Activated T-helper 17 cell treated with anti-CD3 and anti-CD28 coated beads, Interleukin-2, amount 50 U/mL, for 72 hours (primary cell): ENCODE measurements around the gene PDIK1L. TPM values are rescaled to one million over a fixed set of nuclear protein-coding genes. Genes with fewer than 3 reads are reported as not detected.

ENCODE experiments used
- ATAC-seq: fragments of 150-1000 bp; cut with Tn5 transposase; replicated peaks from 2 replicates; pipeline ENCODE4 v1.10.0; 2021; ENCODE audit warnings: mild to moderate bottlenecking, moderate library complexity
- H3K27ac Mint-ChIP-seq: one replicate; pipeline ENCODE4 v1.8.0; 2022; ENCODE audit warnings: mixed read lengths
- H3K27me3 Mint-ChIP-seq: one replicate; pipeline ENCODE4 v1.8.0; 2022; ENCODE audit warnings: mixed read lengths
- H3K36me3 Mint-ChIP-seq: one replicate; pipeline ENCODE4 v1.8.0; 2022; ENCODE audit warnings: low read depth, mild to moderate bottlenecking, mixed read lengths
- H3K4me1 Mint-ChIP-seq: one replicate; pipeline ENCODE4 v1.8.0; 2022; ENCODE audit warnings: mixed read lengths
- H3K4me3 Mint-ChIP-seq: one replicate; pipeline ENCODE4 v1.8.0; 2022; ENCODE audit warnings: mild to moderate bottlenecking, mixed read lengths
- H3K9me3 Mint-ChIP-seq: one replicate; pipeline ENCODE4 v1.8.0; 2022; ENCODE audit warnings: mixed read lengths
- total RNA-seq, 2 donors: library from RNA; stranded (reverse); gene quantifications; one replicate each; pipeline ENCODE4 v1.2.3, GENCODE V29; 2022

The PDIK1L gene
- total RNA-seq = 10 to 100 TPM; 11.2 to 12.3 TPM

DNA sequence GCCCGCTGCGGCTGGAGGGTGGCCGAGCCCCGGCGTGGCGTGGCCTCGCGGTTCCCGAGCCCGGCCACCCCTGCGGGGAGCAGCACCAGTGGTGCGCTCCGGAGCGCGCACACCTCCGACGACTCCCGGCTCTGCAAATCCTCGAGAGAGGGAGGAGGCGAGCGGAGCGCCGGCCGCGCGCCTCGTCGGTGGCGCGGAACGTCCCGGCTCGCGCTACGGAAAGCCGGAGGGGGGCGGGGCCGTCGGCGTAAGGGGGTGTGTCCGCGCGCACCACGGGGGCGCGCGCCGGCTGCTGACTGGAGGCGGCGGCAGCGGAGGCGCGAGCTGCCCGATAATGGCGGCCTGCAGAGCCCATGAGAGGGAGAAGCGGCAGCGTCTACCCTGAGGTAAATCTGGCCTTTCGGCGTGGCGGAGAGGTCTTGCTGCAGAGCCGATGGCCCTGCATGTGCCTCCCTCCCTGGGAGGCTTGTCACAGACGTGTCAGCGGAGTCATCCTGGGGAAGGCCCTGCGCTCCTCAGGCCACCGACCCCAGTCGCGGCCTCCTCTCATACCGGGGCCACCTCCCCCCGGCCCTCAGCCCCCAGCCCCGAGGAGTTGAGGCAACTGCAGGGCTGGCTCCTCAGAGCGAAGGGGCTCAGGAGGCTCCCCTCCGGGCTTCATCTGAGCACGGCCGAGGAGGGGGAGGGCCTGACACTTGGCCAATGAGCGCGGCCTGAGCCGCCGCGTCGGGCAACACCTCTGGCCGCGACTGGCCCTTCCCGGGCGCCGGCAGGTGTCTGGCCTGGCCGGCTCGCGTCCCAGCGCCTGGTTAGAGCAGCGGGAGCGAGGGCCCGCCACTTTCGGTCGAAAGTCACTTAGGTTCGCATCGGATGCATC is at the start of gene PDIK1L:
TSS of gene PDIK1L (plus strand) at position 295 of the 877 bp plus-strand sequence. CDS start 2,485 bp downstream, outside the sequence.
- Mint-ChIP-seq H3K4me1 (peaks cover 12% of the 10 kb centered on the region), H3K36me3 (peaks cover 29% of the 10 kb centered on the region), H3K27ac (peak within 1 kb of the TSS; percentile 92), H3K27me3 (no peaks in the 10 kb centered on the region), H3K4me3 (peak within 1 kb of the TSS; percentile 91), H3K9me3 (no peaks in the 10 kb centered on the region)
- peak; percentile 84 for ATAC-seq

- ATAC-seq = no peak
- H3K27ac Mint-ChIP-seq = no peak overlapping the region
- H3K9me3 Mint-ChIP-seq = no peaks in the 10 kb centered on the region
- peaks cover 22% of the 10 kb centered on the region for H3K27me3 Mint-ChIP-seq
- H3K36me3 Mint-ChIP-seq = no peaks in the 10 kb centered on the region
- no peaks in the 10 kb centered on the region for H3K4me1 Mint-ChIP-seq
- H3K4me3 Mint-ChIP-seq = no peak overlapping the region
Observed at GRCh38 chr1:26064553-26064952, 47.1 kb upstream of the PDIK1L start.

GRCh38 chr1:26066160-26066559 is 45.5 kb upstream of the PDIK1L start:
- H3K9me3 Mint-ChIP-seq = no peaks in the 10 kb centered on the region
- ATAC-seq = no peak
- no peak overlapping the region for H3K4me3 Mint-ChIP-seq
- H3K4me1 Mint-ChIP-seq = no peaks in the 10 kb centered on the region
- H3K27ac Mint-ChIP-seq = no peak overlapping the region
- H3K36me3 Mint-ChIP-seq = no peaks in the 10 kb centered on the region
- H3K27me3 Mint-ChIP-seq = peaks cover 16% of the 10 kb centered on the region

DNA sequence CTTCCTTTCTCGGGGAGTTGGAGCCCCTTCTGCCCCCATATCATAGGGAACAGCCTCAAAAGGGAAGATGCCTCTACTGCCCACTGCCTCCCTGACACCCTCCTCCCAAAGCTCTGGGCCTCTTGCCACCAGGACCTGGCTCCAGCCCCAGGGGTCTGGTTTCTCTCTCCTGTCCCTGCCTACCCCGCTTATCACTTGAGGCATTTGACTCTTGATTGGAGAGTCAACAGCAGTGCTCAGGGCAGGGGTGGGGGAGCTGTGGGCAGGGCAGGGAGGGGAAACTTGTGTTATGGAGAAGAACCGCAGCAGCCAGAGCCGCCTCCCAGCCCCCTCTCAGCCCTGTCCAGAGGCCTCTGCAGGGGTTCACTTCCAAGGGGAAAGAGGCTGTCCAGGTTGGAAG is 44.8 kb upstream of the PDIK1L start:
- H3K36me3 Mint-ChIP-seq = no peaks in the 10 kb centered on the region

GRCh38 chr1:26067432-26067911 is 44.2 kb upstream of the PDIK1L start, which contains the start of gene TRIM63:
TRIM63 (minus strand) TSS chr1:26067630; CDS start chr1:26067494, 136 bp downstream.
- no peak for ATAC-seq
- H3K27ac Mint-ChIP-seq = no peak within 1 kb of the TSS
- H3K4me3 Mint-ChIP-seq = no peak within 1 kb of the TSS
- no peaks in the 10 kb centered on the region for H3K9me3 Mint-ChIP-seq
- H3K4me1 Mint-ChIP-seq = no peaks in the 10 kb centered on the region
- no peaks in the 10 kb centered on the region for H3K36me3 Mint-ChIP-seq
- peaks cover 20% of the 10 kb centered on the region for H3K27me3 Mint-ChIP-seq

More for the DNA sequence above, 44.8 kb upstream of the PDIK1L start:
- no peak for ATAC-seq
- no peak overlapping the region for H3K27ac Mint-ChIP-seq
- no peak overlapping the region for H3K4me3 Mint-ChIP-seq
- H3K27me3 Mint-ChIP-seq = peaks cover 16% of the 10 kb centered on the region
- H3K4me1 Mint-ChIP-seq = no peaks in the 10 kb centered on the region
- no peaks in the 10 kb centered on the region for H3K9me3 Mint-ChIP-seq

- H3K27me3 Mint-ChIP-seq = peaks cover 18% of the 10 kb centered on the region
- H3K27ac Mint-ChIP-seq = no peak overlapping the region
- H3K9me3 Mint-ChIP-seq = no peaks in the 10 kb centered on the region
- no peak for ATAC-seq
- H3K4me1 Mint-ChIP-seq = no peaks in the 10 kb centered on the region
- H3K4me3 Mint-ChIP-seq = no peak overlapping the region
- H3K36me3 Mint-ChIP-seq = no peaks in the 10 kb centered on the region
Observed at GRCh38 chr1:26069941-26070295, 41.7 kb upstream of the PDIK1L start.

DNA sequence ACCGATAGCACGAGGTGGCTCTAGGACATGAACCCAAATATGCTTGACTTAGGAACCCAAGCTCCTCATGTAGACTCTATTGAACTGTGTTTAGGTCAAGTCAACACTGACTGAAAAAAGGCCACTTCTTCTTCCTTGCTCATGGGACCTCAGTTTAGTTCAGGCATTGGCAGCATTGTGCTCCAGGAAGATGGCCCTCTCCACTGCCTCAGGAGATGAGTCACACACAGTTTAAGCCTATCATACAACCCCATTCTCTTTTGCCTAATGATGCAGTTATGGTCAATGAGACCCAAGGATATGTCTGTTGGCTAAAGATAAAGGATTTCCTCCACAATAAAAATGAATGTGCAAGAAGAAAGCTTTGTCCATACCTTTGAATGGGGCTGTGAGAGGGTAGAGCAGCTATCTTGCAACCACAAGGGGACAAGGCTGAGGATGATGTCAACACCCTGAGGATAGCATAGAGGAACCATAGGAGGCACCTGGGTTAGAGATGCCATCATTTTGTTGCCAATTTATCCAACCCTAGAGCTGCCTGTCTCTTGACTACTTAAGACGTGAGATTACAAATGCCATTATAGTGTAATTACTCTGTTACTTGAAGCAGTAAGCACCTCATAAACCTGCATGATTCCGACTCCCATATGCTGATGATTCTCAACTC is 41.2 kb upstream of the PDIK1L start:
- H3K27me3 Mint-ChIP-seq = peaks cover 17% of the 10 kb centered on the region
- no peak overlapping the region for H3K27ac Mint-ChIP-seq
- no peaks in the 10 kb centered on the region for H3K4me1 Mint-ChIP-seq
- H3K4me3 Mint-ChIP-seq = no peak overlapping the region
- H3K9me3 Mint-ChIP-seq = no peaks in the 10 kb centered on the region
- H3K36me3 Mint-ChIP-seq = no peaks in the 10 kb centered on the region
- no peak for ATAC-seq

- Mint-ChIP-seq H3K4me3 (no peak overlapping the region), H3K27ac (no peak overlapping the region), H3K9me3 (no peaks in the 10 kb centered on the region), H3K27me3 (peaks cover 17% of the 10 kb centered on the region), H3K4me1 (no peaks in the 10 kb centered on the region), H3K36me3 (no peaks in the 10 kb centered on the region)
- no peak for ATAC-seq
Observed at GRCh38 chr1:26070963-26071342, 40.7 kb upstream of the PDIK1L start.

GRCh38 chr1:26072305-26072704 is 39.3 kb upstream of the PDIK1L start:
- no peaks in the 10 kb centered on the region for H3K36me3 Mint-ChIP-seq
- H3K9me3 Mint-ChIP-seq = no peaks in the 10 kb centered on the region
- H3K27me3 Mint-ChIP-seq = peaks cover 20% of the 10 kb centered on the region
- no peak for ATAC-seq
- H3K4me1 Mint-ChIP-seq = no peaks in the 10 kb centered on the region
- no peak overlapping the region for H3K27ac Mint-ChIP-seq
- H3K4me3 Mint-ChIP-seq = no peak overlapping the region

DNA sequence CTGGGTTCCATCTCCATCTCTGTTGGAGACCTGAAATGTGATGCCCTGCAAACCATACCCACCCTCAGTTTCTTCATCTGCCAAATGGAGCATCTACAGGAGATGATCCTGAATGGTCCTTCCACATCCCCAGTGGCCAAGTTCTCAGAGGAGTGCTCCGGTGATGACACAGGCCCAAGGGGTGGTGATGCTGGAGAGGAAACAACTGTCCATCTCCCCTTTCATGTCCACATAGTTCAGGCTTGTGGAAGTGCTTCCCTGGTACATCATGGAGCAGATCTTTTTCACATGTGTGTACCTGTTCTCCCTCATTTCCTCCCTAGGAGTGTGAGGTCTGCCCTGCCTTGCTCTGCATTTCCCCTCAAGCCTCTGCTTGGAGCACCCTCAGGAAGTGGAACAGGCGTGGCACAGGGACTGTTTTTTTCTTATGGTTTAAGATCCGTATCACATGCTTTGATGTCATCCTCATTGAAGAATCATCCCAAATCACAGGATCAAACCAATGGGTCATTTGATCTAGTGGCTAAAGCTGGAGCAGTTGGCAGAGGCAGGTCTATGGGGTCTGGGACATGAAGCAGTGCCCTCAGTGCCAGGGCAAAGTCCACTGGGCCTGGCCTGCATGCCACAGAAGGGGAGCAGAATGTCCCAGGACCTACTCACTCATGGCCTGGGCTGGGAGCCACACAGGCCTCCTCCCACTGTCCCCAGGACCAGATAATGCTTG is 36.0 kb upstream of the PDIK1L start:
- Mint-ChIP-seq H3K27me3 (peaks cover 23% of the 10 kb centered on the region), H3K27ac (no peak overlapping the region), H3K36me3 (no peaks in the 10 kb centered on the region), H3K4me3 (no peak overlapping the region), H3K4me1 (no peaks in the 10 kb centered on the region), H3K9me3 (no peaks in the 10 kb centered on the region)
- no peak for ATAC-seq

DNA sequence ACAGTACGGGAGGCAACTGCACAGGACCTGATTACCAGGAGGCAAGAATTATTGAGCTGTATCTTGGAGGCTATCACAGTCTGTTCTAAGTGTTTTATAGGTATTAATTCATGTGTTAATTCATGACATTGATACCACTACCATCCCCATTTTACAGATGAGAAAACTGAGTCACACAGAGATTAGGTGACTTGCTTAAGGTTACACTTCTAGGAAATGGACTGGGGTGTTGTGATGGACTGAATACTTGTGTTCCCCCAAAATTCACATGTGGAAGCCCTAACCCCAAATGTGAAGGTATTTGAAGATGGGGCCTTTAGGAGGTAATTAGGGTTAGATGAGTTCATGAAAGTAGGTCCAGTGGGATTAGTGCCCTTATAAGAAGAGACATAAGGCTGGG is 34.1 kb upstream of the PDIK1L start:
- ATAC-seq = no peak
- no peaks in the 10 kb centered on the region for H3K36me3 Mint-ChIP-seq
- no peak overlapping the region for H3K4me3 Mint-ChIP-seq
- no peaks in the 10 kb centered on the region for H3K9me3 Mint-ChIP-seq
- no peak overlapping the region for H3K27ac Mint-ChIP-seq
- peaks cover 17% of the 10 kb centered on the region for H3K27me3 Mint-ChIP-seq
- no peaks in the 10 kb centered on the region for H3K4me1 Mint-ChIP-seq

DNA sequence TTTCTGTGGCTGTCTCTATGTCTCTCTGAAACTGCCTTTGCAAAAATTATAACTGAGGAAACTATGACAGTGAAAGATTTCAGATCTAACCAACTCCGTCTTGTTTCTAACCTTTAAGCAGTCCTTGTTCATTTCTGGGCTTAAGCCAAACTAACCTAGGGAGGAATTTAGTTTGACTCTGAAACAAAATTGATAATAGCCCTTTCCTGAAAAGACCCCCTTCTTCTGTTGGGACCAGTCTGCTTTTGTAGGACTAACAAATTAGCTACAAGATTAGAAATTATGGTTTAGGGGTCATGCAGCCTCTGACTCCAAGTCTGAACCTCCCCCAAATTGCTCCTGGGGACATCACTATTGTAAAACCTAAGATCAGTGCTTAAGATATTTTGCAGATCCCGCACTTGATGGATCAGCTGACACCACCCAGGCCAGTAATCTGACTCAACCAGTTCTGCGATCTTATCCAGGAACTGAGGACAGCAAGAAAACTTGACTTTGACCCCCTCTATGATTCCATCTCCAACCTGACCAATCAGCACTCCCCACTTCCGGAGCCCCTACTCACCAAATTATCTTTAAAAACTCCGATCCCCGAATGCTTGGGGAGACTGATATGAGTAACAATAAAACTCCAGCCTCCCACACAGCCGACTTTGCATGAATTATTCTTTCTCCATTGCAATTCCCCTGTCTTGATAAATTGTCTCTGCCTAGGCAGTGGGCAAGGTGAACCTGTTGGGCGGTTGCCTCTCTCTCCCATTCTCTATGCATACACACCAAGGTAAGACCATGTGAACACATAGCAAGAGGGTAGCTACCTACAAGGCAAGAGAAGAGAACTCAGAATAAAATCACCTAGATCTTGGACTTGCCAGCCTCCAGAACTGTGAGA is 33.1 kb upstream of the PDIK1L start:
- H3K4me3 Mint-ChIP-seq = no peak overlapping the region
- ATAC-seq = no peak
- no peak overlapping the region for H3K27ac Mint-ChIP-seq
- no peaks in the 10 kb centered on the region for H3K9me3 Mint-ChIP-seq
- no peaks in the 10 kb centered on the region for H3K36me3 Mint-ChIP-seq
- peaks cover 15% of the 10 kb centered on the region for H3K27me3 Mint-ChIP-seq
- H3K4me1 Mint-ChIP-seq = no peaks in the 10 kb centered on the region

- no peaks in the 10 kb centered on the region for H3K9me3 Mint-ChIP-seq
- ATAC-seq = no peak
- no peaks in the 10 kb centered on the region for H3K4me1 Mint-ChIP-seq
- H3K27ac Mint-ChIP-seq = no peak overlapping the region
- peaks cover 17% of the 10 kb centered on the region for H3K27me3 Mint-ChIP-seq
- no peak overlapping the region for H3K4me3 Mint-ChIP-seq
- H3K36me3 Mint-ChIP-seq = no peaks in the 10 kb centered on the region
Observed at GRCh38 chr1:26079178-26079563, 32.5 kb upstream of the PDIK1L start.
